Left lobe of liver (tissue), 2 donors: ENCODE measurements around the gene MMP25. TPM values are rescaled to one million over a fixed set of nuclear protein-coding genes. Genes with fewer than 3 reads are reported as not detected.
A peak's percentile ranks its signal among the peaks of the same experiment; 100 is the strongest.
"Not testable (repeated sequence)": the region's sequence is repeated elsewhere in the genome, so short reads cannot be mapped to it uniquely, and the experiment has no call there.

Source experiments
- ATAC-seq: fragments of 200-7000 bp; cut with Tn5 transposase; one replicate; pipeline ENCODE4 v1.9.1; 2020; ENCODE audit warnings: mild to moderate bottlenecking, moderate library complexity
- DNase-seq: peaks from one replicate; pipeline ENCODE4 v3.0.0-alpha.2; 2020; ENCODE audit warnings: low spot score
- total RNA-seq: library from RNA; stranded (reverse); gene quantifications from one replicate; pipeline ENCODE4 v1.2.1, GENCODE V29; 2021
- donor health status: DM: no; HTN: no; CAD: no; lungs with moderate emphysema.
- donor health status: DM: no; HTN: yes; CAD: no.

Gene MMP25
- total RNA-seq, 1 donor from 2014 or later, result 0.96 TPM

DNA sequence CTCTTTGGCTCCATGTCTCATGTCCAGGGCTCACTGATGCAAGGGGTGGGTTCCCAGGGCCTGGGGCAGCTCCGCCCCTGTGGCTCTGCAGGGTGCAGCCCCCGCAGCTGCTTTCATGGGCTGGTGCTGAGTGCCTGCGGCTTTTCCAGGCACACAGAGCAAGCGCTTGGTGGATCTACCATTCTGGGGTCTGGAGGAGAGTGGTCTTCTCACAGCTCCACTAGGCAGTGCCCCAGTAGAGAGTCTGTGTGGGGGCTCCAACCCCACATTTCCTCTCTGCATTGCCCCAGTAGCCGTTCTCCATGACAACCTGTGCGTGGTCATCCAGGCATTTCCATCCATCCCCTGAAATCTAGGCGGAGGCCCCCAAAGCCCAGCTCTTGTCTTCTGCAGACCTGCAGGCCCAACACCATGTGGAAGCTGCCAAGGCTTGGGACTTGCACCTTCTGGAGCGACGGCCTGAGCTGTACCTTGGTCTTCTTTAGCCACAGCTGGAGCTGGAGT lies 24.3 kb downstream of the MMP25 start:
- DNase-seq (no peak), ATAC-seq (no peak)

DNA sequence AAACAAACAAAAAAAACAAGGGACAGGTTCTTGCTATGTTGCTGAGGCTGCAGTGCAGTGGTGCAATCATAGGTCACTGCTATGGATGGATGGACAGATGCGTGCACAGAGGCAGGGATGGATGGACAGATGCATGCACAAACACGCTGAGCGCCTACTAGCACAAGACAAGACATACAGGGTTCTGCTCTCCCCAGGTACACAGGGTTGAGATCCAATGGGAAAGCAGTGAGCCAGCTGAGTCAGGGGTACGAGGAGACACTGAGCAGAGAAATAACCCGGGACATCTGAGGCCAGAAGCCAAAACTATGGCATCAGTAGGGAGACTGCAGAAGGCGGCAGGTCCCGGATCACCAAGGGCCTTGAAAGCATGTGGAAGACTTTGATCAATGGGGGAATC lies 25.3 kb downstream of the MMP25 start:
- ATAC-seq (no peak), DNase-seq (no peak)

DNA sequence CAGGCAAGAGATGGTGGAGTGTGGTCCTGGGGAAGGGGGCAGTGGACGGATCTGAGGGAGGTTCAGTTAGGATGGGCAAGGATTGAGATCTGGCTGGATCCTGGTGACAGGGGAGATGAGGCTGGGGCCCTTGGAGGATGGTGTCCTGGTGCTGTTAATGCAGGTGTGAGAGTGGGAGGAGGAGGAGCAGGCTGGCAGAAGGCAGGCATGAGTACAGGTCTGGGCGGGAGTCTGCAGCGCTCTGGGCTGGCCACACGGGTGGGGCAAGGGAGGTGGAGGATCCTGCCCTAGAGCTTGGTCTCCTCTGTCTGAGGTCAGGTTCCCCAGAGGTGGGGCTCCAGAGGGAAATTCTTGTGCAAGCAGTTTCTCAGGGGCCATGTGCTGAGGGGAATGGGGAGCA lies 25.8 kb downstream of the MMP25 start:
- DNase-seq, ATAC-seq: not testable (repeated sequence)

DNA sequence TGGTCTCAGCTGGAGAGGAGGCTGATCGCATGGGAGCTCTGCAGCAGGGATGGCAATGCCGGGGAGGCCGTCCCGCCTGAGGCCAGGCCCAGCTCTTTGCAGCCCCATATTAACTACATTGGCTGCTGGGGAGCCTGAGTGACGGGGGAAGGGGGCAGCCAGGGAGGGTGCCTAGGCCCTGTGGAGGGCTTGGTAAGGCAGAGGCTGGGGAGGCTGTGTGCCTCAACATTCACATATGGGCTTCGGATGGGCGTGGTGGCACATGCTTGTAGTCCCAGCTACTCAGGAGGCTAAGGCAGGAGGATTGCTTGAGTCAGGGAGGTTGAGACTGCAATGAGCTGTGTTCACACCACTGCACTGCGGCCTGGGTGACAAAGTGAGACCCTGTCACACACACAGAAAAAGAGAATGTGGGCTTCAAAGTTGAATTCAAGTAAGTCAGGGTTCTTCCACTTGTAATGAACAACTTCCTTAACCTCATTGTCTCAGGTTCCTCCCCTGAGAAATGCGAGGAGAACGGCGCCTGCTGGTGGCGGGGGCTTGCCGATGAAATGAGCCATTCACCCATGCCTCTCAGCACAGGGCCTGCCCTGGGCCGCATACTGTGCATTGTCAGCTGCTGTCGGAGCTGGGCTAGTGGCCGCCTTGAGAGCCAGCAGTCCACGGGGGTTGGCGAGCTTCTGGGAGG lies 26.4 kb downstream of the MMP25 start:
- not testable (repeated sequence) for DNase-seq, ATAC-seq

DNA sequence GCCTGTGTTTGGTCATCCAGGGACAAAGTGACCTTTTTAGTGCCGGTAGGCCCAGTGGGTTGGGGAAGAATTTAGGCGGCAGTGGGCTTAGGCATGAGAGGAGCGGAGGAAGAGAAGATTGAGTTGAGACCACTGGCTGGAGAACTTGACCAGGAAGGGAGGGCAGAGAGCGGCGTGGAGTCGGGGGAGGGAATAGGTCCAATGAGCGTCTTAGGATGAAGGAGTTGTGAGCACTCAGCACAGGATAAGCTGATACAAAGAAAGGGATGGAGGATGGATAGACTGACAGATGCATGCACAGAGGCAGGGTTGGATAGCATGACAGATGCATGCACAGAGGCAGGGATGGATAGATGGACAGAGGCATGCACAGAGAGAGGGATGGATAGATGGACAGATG lies 27.1 kb downstream of the MMP25 start:
- ATAC-seq, result no peak
- no peak for DNase-seq

DNA sequence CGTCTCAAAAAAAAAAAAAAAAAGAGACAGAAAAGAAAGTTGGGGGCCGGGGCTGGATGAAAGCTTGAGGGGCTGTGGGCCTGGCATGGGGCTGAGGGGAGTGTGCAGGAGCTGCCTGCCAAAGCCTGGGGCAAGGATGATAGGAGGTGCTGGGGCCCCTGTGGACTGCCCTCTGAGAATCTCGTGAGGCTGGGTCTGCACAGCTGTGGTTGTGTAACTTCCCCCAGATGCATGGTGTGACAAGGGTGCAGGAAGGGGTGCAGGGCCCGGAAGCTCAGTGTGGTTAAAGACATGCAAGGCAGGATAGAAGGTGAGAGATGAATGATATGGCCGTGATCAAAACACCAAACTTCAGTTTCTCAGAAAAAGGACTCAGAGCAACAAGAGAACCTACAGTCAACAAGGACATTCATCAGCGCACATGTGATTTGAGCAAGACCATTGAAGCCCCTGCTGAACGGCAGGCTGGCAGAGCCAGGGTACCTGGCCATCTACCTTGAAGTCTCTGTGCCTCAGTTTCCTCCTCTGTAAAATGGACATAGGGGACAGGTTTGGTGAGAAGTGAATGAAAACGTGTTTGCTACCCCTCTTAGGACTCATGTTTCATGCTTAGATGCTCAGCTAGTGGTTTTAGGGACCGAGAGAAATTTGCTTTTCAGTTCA lies 28.6 kb downstream of the MMP25 start:
- DNase-seq (no peak), ATAC-seq (no peak)

DNA sequence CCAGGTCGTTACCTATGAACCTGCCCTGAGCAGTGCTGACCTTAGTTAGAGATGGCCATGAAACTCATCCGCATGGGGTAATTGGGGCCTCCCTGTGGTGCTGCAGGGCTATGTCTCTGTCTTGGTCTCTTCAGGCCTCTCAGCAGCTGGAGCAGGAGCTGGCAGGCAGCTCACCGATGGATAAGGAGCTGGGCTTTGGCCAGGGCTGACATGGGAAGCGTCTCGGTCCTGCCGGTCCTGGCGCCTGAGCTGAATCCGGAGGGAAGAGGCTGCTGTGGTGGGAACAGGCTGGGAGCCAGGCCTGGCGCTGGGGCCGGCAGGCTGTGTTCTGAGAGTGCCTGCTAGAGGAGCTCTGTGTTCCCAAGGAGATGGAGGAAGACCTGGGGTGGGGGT lies 29.2 kb downstream of the MMP25 start:
- ATAC-seq (peak; percentile 47), DNase-seq (no peak)

DNA sequence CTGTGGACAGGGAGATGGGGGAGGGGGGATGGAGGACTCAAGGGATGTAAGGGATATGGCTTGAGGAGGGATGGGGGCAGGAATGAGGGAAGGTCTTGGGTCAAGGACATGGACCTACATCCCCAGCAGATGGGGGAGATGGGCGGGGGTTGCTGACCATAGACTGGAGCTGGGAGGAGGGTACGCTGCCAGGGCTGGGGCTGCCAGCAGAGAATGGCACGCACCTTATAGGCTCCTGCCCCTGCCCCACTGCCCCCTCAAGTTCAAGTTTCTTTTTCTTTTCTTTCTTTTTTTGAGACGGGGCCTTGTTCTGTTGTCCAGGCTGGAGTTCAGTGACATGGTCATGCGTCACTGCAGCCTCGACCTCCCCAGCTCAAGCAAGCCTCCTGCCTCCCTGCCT lies 29.6 kb downstream of the MMP25 start:
- not testable (repeated sequence) for DNase-seq, ATAC-seq

DNA sequence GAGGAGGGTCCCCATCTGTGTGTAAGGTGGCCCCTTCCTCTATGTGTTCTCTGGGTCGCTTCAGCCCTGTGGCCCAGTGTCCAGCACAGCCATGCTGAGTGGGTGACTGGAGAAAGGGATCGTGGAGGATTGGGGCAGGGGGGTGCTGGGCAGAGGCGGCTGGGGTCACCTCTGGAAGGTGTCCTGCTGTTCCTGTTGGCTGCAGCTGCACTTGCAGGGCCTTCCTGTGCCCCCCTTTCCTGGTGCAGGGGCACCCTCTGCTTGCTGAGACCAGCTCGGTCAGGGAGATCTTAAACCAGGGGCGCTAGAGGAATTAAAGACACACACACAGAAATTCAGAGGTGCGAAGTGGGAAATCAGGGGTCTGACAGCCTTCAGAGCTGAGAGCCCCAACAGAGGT lies 30.2 kb downstream of the MMP25 start:
- DNase-seq (no peak), ATAC-seq (no peak)

DNA sequence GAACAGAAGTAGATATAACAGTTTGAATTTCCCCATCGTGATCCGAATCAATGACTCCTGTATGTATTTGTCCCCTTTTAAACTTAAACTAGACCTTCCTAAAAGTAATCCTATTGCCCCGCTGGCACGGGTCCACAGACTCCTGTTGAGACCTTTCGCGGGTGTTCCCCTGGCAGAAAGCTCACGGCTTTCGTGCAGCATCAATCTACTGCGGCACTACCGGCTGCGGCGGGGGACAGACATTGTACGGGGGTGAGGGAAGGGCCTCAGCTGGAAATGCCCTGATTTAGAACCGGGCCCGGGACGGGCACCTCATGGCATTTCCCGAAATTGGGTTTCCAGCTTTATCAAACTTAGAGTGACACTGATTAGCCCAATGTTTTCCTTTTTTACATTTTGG lies 33.7 kb downstream of the MMP25 start:
- DNase-seq (no peak), ATAC-seq (no peak)

DNA sequence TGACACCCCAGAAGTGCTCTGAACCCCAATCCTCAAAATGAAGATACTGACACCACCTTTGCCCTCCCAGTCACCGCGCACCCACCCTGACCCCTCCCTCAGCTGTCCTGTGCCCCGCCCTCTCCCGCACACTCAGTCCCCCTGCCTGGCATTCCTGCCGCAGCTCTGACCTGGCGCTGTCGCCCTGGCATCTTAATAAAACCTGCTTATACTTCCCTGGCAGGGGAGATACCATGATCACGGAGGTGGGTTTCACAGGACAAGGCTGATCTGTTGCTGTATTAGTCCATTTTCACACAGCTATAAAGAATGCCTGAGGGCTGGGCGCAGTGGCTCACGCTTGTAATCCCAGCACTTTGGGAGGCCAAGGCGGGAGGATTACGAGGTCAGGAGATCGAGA lies 35.6 kb downstream of the MMP25 start:
- not testable (repeated sequence) for DNase-seq, ATAC-seq

DNA sequence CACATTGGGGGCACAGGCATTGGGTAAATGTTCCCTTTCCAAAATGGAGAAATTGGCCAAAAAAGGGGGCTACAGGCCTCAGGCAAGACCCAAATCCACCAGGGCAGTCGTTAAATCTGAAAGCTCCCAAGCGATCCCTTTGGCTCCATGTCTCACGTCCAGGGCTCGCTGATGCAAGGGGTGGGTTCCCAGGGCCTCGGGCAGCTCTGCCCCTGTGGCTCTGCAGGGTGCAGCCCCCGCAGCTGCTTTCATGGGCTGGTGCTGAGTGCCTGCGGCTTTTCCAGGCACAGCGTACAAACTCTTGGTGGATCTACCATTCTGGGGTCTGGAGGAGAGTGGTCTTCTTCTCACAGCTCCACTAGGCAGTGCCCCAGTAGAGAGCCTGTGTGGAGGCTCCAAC lies 37.0 kb downstream of the MMP25 start:
- DNase-seq, ATAC-seq: not testable (repeated sequence)

DNA sequence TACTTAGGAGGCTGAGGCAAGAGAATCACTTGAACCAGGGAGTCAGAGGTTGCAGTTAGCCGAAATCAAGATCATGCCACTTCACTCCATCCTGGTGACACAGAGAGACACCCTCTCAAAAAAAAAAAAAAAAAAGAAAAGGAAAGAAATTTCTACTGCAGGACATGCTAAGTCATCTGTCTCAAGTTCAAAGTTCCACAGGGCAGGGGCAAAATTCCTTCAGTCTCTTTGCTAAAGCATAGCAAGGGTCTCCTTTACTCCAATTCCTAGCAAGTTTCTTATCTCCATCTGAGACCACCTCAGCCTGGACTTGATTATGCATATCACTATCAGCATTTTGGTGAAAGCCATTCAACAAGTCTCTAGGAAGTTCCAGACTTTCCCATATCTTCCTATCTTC lies 38.1 kb downstream of the MMP25 start:
- ATAC-seq, result no peak
- DNase-seq, result no peak

DNA sequence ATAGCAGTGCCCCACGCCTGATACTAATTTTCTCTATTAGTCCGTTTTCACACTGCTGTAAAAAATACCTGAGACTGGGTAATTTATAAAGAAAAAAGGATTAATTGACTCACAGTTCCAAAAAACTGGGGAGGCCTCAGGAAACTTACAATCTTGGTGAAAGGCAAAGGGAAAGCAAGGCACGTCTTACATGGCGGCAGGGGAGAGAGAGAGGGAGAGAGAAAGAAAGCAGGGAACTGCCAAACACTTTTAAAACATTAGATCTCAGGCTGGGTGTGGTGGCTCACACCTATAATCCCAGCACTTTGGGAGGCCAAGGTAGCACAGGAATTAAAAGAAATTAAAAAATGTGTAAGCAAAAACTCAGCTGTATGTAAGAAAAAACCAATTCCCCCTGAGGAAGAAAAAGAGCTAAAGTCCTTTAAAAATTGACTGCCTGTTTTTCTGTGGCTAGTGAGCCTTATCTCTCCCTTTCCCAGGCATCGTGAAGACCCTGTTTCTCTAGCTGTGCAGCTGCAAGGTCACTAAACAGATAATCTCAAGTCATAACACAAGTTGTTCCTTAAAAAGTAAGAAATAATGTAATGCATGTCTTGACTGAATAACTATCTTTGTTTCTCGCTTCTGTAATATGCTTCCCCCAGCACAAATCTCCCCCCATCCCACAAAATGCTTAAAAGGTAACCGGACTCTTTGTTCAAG lies 38.8 kb downstream of the MMP25 start:
- ATAC-seq (no peak), DNase-seq (no peak)

DNA sequence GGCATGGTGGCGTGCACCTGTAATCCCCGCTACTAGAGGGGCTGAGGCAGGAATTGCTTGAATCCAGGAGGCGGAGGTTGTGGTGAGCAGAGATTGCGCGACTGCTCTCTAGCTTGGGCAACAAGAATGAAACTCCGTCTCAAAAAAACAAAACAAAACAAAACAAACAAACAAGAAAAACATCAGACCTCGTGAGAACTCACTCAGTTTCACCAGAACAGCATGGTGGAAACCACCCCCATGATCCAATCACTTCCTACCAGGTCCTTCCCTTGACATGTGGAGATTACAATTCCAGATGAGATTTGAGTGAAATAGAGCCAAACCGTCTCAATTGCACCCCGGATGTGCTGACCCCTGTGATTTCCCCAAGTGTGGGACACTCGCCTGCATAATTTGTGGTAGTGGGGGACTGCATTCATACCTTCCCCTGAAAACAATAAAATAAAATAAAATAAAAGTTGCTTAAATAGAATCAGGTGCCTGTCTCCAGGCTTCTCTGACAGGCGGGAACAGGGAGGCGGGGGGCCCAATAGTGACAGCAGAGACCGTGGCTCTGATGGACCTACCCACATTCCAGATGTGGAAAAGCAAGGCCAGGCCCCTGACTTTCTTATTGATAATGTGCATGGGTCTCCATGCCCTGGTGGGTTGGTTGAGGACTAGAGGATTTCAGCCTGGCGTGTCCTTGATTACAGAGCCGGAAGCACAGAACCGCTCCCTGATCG lies 39.7 kb downstream of the MMP25 start:
- ATAC-seq (no peak), DNase-seq (no peak)

DNA sequence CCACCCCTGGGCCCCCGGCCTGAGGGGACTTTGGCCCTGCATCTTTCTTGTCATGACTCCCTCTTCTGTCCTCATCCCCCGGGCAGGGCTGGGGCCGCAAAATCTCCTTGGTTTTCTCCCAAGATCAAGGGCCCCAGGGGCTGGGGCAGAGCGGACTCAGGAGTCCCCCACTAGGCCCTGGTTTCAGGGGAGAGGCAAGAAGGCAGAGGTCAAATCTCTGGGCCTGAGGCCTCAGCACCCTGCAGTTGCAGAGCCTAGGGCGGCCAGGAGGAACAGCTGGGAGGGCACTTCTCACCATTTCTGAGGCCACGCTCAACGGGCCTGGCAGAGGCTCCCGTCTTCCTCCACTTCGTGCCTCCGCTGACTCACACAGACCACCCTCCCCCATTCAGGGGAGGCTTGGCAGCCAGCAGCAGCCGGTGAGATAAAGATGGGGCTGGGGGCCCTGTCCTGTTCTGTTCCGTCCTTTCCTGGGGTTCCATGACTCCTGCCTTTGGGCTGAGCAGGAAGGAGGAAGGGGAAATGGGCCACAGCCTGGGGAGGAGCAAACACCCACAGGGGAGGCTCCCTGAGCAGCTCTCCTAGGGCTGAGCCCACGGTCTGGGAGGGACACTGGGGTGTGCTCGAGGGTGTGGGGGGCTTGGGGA lies 40.4 kb downstream of the MMP25 start:
- DNase-seq (no peak), ATAC-seq (peak; percentile 64)

DNA sequence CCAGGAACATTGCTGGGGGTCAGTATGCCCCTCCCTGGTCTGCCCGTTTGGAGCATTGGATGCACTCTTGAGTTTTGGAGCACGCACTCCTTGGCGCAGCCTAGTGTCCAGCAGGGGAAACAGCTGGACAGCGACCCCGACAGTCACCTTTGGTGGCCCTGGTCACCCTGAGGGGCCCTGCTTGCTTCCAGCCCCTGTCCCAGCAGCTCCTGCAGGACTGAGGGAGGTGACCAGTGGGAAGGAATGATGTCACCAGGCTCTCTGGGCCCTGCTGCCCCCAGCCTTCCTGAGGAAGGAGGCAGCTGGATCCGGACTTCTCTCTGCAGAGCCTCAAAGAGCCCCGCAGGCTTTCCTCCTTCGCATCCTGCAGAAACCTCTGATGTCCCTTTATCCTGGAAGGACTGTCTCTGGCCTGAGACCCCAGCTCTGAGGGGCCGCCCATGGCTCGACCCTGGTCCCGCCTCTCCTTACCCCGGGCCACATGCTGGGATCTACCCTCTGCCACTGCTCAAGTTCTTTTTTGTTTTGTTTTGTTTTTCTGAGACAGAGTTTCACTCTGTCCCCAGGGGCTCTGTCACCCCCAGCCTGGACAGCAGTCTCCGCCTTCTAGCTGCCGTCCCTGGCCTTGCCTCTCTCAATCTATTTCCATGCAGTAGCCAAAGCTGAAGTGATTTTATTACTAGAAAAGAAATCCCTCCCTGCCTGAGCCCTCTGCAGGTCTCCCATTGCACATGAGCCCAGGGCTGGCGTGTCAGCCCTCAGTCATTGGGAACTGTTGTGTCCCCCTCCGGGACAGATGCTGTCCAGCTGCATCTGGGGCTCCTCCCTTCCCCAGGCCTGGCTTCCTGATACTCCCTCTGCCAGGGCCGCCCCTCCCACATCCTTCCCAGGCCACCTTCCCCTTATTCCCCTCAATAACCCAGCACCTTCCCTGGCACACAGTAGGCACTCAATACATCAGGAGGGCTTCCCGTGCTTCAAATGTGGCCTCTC lies 41.2 kb downstream of the MMP25 start:
- DNase-seq (no peak), ATAC-seq (peak; percentile 73)

DNA sequence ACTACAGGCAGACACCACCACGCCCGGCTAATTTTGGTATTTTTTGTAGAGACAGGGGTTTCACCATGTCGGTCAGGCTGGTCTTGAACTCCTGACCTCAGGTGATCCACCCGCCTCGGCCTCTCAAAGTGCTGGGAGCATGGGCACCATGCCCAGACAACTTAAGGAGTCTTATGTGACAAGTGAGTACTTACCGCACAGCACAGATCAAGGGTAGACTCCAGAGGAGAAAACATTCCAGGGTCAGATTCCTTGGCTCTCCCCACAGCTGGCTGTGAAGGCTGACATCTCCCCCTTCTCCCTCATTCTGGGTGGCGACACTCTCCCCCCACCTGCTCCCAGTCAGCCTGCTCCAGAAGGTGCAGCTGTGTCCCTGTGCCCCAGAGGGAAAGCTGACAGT lies 42.1 kb downstream of the MMP25 start:
- DNase-seq (no peak), ATAC-seq (no peak)

DNA sequence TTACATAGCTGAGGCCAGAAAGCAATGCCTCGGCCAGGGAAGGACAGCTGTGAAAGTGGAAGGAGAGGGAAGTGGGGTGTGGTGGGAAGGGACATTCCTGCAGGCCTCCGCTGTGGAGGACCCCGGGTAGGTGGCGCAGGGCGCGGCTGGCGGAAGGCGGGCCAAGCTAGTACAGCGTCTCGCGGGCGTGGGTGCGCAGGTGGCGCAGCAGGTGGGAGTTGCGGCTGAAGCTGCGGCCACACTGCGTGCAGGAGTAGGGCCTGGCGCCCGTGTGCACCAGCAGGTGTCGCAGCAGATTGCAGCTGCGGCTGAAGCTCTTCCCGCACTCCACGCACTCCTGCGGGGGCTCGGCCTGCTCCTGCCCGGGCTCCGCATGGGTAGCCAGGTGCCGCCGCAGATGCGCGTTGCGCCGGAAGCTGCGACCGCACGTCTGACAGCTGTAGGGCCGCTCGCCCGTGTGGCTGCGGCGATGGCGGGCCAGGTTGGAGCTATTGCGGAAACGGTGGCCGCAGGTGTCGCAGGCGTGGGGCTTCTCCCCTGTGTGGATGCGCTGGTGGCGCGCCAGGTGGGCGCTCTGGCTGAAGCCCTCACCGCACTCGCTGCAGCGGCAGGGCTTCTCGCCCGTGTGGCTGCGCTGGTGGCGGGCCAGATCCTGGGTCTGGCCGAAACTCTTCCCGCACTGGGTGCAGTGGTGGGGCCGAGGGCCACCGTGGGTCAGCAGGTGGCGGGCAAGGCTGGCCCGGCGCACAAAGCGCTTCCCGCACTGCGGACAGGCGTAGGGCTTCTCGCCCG lies 42.8 kb downstream of the MMP25 start:
- no peak for DNase-seq

More for the DNA sequence above, 42.8 kb downstream of the MMP25 start:
- no peak for ATAC-seq
